Sigmoid colon (tissue), 4 donors: ENCODE measurements around the gene JAZF1.

ENCODE experiments used
- CTCF ChIP-seq, 4 experiments: fragments of 450-650 bp in 3 of 4; fragments of 200-600 bp in 1 of 4; IDR thresholded peaks; one replicate each; pipeline ENCODE4 v1.5.1; 2016 to 2019; ENCODE audit warnings: antibody characterized with exemption in 4 of 4, mild to moderate bottlenecking in 3 of 4, moderate library complexity in 2 of 4
- POLR2AphosphoS5 ChIP-seq, 4 donors: sonication (generic); formaldehyde crosslinking; IDR thresholded peaks; one replicate each; pipeline ENCODE4 v1.6.1; 2017; ENCODE audit warnings: antibody characterized with exemption in 4 of 4

GRCh38 chr7:27953777-27954176, 226.8 kb downstream of the JAZF1 start:
- TF ChIP-seq CTCF (IDR thresholded peaks at IDR 0.05) (no peak), POLR2AphosphoS5 (IDR thresholded peaks at IDR 0.05) (no peak)
